Stimulated activated CD8-positive, alpha-beta memory T cell treated with anti-CD3 and anti-CD28 coated beads, Interleukin-15, amount 100 ng/mL, for 4 hours (primary cell): Measurements from ENCODE around the gene SOCS1.

Source experiments
- DNase-seq, 2 donors: peaks; one replicate each; pipeline ENCODE4 v3.0.0-alpha.2; 2020; ENCODE audit warnings: low read depth in 2 of 2

The SOCS1 gene

DNA sequence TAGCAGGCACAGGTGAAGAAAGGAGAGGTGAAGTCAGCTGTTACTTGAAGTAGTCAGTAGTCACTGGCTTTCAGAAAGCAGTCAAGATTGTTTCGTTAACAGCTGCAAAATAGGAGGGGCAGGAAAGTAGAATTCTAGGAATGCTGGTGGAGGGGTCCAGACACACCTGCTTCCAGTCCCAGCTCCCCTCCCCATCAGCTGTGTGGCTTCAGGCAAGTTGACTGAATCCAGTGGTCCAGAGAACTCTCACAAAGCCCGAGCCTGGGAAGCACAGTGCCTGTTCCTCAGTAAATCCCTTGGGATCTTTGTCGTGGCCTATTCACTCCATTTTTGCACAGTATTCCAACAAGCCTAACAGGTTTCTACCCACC, 4.6 kb upstream of the SOCS1 start:
- DNase-seq: no peak

DNA sequence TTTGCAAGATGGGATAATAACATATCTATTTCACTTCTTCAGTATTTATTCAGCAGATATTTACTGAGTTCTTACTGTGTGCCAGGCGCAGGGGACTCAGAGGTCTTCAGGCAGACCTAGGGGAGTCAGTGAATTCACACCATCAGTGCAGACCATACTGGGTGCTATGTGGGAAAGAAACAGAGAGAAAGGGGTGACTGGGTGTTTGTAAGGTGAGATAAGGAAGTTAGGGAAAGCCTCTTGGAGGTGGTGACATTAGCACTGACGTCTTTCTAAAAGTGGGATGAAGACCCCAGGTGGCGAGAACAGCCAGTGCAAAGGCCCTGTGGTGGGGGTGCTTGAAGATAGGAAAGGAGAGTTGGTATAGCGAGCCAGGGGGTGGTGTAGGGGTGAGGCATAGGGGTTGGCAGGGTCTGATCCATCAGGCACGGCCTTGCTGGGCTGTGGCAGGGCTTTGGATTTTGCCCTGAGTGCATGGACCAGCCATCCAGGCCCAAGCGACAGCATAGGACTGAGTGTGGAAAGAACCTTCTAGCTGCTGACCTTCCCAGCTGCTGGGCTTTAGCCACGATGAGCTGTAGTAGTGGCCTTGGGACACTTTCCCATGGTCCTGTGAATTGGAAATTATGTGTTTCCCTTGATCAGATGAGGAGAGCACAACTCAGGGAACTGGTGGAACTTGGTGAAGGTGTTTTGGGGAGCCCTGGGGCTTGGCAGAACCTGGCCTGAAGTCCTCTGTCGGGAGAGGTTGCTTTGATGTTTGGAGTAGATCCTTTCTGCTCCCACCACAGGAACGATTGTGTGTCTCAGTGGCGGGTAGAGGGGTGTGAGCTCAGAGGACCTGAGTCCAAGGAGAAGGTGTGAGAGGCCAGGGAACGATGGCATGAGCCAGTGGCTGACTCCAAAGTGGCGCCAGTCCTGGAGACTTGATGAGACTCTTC, 3.9 kb upstream of the SOCS1 start:
- DNase-seq: no peak

DNA sequence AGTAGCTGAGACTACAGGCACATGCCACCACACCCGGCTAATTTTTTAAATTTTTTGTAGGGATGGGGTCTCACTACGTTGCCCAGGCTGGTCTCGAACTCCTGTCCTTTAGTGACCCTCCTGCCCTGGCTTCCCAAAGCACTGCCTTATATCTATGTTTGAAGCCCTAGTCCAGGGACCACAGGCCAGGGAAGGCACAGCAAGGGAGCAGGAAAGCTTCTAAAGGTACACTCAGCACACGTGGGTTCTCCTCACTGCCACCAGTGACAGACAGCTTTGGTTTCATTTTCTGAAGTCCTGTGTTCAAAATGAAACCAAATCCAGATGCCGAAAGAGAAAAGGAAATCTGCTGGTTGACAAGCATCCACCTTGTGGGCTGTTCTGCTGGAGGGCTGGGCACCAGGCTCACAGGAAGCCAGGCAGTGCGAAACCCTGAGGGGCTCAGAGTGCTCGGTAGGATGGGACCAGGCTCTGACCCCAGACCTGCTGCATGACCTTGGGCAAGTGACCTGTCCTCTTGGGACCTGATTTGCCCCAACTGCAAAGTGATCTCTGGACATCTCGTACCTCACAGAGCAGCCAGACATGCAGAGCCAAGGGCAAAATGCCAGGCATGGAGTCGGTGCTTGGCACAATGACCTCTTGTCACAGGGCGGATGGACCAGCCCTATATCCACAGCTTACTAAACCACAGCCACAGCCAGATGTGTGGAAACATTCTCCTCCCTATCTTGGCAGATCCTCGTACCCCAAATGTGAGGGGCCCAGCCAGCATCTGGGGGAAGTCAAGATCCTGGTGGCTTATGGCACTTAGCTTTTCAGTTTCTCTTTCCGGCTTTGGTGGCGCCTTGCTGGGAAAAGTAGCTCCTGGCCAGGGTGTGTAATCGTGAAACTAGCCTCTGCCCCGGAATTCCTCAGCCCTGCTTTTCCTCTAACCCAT, 2.8 kb upstream of the SOCS1 start:
- no peak for DNase-seq

DNA sequence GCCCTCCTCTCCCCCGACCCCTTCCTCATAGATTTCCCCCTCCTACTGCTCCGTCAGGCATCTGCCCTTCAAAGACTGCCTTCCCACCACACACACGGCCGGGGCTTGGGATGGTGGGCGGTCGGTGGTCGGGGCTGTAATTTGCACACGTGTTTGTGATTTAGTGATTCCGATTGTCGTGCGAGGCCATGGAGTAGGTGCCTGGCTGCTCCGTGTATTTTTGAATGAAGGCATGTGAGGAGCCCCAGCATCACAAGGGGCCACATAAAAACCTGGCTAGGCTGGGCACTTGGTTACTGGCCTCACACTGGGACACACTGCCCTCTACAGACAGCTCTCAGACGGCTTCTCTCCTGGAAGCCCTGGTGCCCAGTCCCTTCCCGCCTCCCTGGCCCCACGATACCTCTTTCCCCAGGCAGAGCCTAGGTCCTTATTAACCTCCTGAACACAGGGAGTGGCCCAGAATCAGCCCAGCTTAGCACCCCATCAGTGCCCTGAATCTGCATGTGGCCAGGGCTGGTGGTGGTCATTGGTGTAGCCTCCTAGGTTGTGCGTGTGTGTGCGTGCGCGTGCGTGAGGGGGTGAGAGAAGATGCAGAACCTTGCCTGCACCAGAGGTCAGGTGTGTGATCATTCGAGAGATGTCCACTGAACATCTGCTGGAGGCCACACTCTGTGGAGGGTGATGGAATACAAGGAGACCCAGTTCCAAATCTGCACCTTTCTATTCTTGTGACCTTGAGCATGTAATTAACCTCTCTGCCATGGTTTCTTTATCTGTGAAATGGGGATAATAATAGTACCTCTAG, 1.3 kb upstream of the SOCS1 start:
- DNase-seq: no peak

DNA sequence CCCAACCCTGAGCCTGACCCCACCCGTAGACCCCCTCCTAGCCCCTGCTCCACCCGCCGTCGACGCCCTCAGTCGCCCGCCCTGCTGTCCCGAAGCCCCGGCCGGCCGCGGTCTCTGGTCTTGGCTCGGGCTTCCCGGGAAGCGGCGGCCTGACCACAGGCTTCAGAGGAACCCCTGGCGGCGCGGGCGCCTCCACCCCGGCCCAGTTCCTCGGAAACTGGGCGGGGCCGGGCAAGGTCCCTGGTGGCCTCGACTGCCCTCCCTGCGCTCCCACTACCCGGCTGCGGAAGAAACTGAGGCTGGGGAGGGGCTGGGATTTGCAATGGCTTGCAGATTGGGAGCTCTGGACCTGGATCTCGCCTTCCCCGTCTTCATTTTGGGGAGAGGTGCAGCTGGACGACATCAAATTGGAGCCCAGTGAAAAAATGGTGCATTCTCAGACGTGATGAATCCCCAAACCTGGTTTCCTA, 692 bp upstream of the SOCS1 start:
- DNase-seq: no peak

DNA sequence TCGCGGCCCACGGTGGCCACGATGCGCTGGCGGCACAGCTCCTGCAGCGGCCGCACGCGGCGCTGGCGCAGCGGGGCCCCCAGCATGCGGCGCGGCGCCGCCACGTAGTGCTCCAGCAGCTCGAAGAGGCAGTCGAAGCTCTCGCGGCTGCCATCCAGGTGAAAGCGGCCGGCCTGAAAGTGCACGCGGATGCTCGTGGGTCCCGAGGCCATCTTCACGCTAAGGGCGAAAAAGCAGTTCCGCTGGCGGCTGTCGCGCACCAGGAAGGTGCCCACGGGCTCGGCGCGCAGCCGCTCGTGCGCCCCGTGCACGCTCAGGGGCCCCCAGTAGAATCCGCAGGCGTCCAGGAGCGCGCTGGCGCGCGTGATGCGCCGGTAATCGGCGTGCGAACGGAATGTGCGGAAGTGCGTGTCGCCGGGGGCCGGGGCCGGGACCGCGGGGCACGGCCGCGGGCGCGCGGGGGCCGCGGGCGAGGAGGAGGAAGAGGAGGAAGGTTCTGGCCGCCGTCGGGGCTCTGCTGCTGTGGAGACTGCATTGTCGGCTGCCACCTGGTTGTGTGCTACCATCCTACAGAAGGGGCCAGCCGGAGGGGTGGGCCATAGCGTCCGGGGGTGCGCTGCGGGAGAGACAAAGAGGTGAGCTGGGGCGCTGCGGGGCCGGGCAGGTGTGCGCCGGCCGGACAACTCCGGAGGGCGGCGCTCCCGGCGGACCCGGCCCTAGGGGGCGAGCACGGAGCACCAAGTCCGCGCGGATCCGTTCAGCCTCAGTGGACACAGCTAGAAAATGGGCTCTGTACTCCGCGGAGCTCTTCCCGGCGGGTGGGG, 879 bp downstream of the SOCS1 start:
- DNase-seq: no peak

DNA sequence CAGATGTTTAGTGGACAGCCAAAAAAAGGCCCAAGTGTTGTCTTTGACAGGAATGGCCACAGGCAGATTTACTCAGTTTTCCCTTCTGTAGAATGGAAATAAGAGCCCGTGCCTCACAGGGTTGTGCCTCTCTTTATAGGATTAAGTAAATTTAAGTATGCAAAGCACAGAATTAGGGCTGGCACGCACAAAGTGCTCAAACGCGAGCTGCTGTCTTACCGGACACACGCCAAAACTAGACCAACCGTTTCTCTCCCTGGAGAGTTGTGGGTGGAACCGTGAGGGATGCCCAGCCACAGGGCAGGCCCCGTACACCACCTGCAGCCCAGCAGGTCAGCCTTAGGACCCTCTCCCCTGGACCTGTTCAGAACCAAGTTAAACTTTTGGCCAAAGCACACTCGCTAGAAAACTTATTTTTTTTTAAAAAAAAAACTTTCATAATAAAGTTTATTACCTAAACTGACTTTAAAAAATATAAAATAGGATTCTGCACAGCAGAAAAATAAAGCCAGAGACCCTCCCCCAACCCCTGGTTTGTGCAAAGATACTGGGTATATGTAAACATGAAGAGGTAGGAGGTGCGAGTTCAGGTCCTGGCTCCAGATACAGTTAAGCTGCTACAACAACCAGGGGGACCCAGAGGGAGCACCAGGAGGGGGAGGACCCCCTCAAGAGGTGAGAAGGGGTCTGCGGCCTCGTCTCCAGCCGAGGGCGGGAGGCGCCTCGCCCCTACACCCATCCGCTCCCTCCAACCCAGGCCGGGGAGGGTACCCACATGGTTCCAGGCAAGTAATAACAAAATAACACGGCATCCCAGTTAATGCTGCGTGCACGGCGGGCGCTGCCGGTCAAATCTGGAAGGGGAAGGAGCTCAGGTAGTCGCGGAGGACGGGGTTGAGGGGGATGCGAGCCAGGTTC, 1.8 kb downstream of the SOCS1 start:
- DNase-seq: no peak

DNA sequence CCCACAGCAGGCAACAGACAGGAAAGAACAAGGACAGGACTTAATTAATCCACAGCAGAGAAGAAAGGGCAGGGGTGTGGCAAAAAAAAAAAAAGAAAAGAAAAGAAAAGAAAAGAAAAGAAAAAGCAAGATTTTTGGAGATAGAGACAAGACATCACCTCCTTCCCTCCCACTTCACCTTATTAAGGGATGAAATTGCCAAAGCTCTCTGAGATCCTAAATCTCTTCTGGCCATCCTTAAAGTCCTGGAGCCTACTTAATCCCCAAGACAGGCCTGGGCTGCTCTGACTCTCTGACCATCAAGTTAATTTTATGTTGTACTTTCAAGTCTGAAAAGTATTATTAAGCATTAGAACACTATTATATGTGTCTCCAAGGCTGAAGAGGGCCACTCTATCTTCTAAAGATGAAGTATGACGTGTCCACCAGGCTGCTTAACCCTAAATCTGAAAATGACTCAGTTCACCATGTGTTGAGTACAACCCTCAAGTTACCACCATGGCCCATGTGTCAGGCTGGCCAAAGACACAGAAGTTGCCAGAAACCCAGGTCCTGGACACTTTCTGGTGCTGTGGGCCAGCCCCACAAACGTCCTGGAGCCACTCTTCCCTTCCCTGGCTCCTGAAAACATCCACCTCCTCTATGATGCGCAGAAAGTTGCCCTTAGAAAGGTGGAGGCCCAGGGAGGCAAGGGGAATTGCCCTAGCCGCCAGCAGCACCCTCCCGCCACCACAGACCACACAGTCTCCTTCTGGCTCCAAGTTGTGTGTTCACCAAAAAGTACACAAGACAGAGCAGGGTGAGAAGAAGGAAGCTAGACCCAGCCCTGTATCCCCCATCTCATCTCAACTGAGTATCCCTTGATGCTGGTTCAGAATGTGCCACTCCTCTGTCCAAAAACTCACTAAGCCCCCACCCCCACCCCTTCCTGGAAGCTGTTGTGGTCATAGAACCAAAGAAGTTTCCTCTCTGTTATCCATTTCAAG, 2.7 kb downstream of the SOCS1 start:
- DNase-seq: no peak

DNA sequence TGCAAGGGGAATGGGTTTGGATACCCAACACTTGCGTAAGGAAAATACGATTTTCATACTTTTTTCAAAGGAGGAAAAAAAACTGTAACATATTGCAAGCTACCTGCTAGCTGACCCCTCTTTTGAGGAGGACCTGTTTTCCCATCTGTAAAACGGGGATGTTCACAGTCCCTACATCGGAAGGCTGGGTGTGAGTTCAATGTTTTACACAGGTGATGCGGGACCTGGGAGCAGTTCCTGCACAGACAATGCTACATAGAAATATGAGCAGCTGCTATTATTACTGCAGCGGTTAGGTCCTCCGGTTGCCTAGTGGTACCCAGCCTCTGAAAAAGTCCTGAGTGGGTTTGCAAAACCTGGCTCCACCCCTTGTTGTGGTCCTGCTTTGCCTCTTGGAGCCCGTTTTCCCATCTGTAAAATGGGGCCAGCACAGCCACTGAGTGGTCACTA, 3.5 kb downstream of the SOCS1 start:
- DNase-seq: no peak

DNA sequence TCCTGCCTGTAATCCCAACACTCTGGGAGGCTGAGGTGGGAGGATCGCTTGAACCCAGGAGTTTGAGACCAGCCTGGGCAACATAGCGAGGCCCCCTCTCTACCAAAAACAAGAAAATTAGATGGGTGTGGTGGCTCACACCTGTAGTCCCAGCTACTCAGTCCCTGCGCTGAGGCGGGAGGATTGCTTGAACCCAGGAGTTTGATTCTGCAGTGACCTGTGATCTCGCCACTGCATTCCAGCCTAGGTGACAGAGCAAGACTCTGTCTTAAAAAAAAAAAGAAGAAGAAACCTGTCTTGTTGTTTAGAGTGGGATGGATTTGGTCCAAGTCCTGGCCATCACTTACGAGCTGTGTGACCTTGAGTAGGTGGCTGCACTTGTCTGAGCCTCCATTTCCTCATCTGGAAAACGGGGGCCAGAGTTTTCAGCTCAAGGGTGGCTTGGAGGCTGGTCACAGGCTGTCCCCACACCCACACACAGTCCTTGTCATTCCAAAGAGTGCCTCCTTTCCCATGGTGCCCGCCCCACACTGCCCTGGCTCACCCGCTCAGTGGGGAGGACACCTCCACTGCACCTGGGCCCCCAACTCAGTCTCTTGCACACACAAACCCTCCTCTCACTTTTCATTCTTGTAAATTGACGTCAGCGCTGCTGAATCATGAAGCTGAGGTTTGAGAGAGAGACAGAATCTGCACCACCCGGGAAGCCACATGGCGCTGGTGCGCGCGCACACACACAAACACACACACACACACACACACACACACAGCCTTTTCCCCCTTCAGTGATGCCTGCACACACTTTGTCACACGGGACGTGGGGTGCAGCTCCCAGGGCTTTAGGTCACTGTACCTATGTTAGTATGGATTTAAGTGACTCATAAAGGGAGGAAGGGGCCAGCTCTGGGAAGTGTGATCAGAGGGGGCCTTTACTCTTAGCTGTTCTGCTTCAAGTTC, 4.2 kb downstream of the SOCS1 start:
- peak; percentile 62 to 64 for DNase-seq

DNA sequence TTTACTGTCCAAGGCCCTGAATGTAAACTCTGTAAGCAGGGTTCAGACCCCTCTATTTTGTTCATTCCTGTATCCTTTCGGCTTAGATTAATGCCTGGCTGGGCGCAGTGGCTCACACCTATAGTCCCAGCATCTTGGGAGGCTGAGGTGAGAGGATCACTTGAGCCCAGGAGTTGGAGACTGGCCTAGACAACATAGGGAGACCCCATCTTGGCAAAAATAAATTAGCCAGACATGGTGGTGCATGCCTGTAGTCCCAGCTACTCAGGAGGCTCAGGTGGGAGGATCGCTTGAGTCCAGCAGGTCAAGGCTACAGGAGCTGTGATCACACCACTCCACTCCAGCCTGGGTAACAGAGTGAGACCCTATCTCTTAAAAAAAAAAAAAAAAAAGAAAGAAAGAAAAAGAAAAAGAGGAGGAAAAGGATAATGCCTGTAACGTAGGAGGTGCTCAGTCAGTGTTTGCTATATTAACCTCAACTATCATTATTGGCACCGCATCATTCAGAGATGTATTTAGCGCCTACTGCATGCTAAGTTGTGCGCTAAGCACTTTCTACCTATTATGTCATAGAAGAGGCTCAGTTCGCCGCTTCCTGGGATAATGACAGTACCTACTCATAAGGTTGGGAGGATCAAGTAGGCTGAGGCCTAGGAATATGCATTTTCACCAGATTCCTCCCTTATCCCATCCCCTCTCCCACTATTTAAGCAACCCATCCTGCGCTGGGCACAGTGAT, 5.0 kb downstream of the SOCS1 start:
- DNase-seq: no peak

DNA sequence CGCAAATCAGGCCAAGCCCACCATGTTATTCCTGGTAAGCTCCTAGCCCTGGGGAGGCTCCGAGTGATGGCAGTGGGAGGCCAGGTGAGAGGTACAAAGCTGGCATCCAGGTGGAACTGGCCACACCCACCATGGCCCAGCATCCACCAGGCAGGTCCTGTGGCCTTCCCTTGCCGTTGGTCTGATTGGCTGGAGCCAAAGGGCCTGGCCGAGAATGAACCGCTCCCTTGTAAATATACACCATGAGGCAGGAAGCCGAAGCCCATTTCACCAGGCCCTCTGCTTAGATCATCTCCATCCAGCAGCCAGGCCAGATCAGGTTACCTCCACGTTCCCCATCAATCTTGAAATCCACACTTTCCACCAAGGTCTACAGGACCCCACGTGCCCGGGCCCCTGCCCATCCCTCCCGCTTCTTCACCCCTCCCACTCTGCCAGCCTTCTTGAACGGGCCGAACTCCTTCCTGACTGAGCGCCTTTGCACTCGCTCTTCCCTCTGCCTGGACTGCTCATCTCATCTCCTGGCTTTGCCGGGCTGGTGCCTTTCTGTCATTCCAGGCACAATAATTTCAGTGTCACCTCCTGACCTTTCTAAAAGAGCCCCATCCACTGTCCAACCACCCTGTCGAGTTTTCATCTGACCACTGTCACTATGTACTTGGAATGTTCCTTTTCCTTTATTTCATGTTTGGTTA, 5.8 kb downstream of the SOCS1 start:
- no peak for DNase-seq

DNA sequence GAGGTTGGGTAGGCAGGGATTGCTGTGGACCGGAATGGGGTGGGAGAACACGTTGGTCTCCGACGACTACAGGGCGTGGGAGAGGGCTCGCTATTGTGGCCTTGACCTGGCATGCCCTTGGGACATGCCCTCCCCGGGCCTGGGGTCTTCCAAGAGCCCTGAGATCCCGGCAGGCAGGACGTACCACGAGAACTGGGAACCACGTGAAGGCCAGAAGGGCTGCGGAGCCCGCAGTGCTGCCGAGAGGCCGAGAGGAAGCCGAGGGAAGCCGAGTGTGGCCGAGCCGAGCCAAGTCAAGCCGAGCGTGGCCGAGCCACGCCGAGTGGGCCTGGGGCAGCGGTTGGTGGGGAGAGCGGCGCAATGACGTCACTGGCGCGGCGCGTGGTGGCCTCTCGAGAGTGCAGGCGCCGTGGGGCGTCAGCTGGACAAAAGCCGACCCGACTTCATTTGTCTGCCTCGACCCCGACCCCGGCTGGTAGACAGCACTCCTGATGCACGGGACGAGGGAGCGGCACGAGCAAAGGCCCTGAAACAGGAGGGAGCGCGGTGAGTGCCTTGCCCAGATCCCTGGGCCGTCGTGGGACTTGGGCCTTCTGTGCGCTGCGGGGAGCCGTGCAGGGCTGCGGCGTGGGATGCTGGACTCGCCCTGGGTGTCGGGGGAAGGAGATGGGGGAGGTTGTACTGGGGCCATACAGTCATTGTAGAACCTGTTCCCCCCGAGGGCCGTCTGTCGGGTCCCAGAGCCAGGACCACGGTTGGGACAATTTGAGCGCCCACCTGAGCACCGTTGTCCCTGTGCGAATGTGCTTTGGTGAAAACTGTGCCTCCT, 6.6 kb downstream of the SOCS1 start:
- no peak for DNase-seq

DNA sequence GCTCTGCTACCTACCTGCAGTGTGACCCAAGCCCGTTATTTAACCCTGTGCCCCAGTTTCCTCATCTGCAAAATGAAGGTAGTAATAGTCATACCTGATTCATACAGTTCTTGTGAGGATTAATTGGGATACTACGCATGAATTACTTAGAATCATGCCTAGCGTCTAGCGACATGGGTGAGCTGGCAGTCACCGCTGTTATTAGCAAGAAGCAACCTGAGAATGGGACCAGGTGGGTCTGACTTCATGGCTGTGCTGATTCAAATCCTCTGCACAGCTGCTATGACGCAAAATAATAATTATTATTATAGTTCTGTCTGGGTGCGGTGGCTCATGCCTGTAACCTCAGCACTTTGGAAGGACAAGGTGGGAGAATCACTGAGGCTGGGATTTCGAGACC, 7.9 kb downstream of the SOCS1 start:
- DNase-seq: no peak

DNA sequence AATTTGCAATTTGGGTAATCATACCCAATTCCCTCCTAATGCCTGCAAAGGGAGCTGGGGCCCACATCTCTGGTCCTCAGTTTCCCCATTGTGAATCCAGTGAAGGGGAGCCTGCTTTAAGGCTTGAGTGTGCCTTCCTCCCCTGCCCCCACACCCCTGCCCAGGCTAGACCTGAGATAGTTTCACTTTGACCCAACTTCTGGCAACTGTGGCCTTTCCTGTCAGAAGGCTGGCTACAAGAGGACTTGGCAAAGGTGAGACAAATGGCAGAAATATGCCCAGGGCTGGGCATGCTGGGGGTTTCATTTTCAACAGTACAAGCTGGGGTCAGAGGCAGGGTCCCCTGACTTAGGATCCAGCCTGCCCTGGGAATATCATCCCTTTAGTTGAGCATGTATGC, 10.0 kb downstream of the SOCS1 start:
- no peak for DNase-seq
